Fibroblast of villous mesenchyme (primary cell): Measurements from ENCODE around the gene ALKBH5. TPM values are rescaled to one million over a fixed set of nuclear protein-coding genes. Genes with fewer than 3 reads are reported as not detected.
A peak's percentile ranks its signal among the peaks of the same experiment; 100 is the strongest.

Source experiments
- DNase-seq: peaks from one replicate; pipeline ENCODE4 v3.0.0-alpha.2; 2010; ENCODE audit warnings: low read depth
- H3K4me3 ChIP-seq: 2 replicates; pipeline ENCODE4 v1.5.1; 2011; ENCODE audit warnings: low read depth, mild to moderate bottlenecking, low read length
- CTCF ChIP-seq: IDR thresholded peaks from 2 replicates; pipeline ENCODE4 v1.5.1; 2012; ENCODE audit warnings: low read depth, mild to moderate bottlenecking, low read length; ENCODE audit not compliant: insufficient read depth
- total RNA-seq: library from RNA; depleted of rRNA; stranded (reverse); fragments of >200 nt; gene quantifications from 2 replicates; pipeline ENCODE4 v1.2.3, GENCODE V29; 2012

The ALKBH5 gene
- total RNA-seq, 1 donor: 144 TPM

DNA sequence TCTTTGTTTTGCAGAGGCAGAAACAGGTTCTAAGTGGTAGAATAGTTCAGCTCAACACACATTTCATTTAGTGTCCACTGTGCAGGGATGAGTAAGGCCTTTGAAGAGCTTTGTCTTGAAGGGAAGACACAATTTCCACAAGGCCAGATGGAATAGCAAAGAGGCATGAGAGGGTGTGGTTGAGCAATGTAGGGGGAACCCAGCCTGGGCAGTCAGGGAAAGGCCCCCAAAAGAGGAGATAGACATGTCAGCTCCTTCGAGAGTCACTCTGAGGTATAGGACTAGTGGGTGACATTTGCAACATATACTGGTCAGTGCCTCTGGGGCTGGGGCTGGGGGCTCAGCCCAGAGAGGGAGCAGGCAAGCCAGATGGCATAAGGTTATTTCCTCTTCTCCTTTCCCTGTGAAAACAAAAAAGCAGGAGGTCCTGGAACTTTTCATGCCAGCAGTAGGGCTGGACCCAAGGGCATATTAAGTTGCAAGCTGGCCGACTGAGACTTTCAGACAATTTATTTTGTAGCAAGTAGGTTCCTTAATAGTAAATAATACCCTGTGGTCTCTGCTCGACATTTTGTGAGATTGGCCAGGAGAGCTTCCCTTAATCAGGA is 7.1 kb downstream of the ALKBH5 start:
- peak; percentile 12 for DNase-seq
- no peak overlapping the region for H3K4me3 ChIP-seq
- no peak for TF ChIP-seq CTCF

DNA sequence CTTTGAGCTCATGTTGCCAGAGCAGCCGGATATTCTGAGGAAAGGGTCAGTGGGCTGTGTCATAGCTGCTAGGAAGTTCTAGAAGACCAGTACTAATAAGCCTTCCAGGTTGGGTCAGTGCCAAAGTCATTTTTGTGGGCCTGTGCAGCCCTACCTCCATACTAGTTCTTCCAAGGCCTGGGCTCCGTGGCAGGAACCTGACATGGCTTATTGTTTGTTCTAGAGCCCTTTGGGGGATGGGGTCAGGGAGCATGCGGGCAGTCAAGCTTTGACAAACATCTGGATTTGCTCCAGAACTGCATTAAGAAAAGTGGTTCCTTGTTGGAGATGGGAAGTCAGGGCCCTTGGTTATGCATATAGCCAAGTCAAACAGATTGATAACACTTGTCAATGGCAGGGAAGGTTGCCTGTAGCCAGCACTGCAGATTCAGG is 7.6 kb downstream of the ALKBH5 start:
- DNase-seq: peak; percentile 36
- no peak for TF ChIP-seq CTCF
- no peak overlapping the region for H3K4me3 ChIP-seq

- TF ChIP-seq CTCF: peak; percentile 46
- no peak for DNase-seq
- H3K4me3 ChIP-seq: no peak overlapping the region
Measured at GRCh38 chr17:18191967-18192366, 8.3 kb downstream of the ALKBH5 start.

DNA sequence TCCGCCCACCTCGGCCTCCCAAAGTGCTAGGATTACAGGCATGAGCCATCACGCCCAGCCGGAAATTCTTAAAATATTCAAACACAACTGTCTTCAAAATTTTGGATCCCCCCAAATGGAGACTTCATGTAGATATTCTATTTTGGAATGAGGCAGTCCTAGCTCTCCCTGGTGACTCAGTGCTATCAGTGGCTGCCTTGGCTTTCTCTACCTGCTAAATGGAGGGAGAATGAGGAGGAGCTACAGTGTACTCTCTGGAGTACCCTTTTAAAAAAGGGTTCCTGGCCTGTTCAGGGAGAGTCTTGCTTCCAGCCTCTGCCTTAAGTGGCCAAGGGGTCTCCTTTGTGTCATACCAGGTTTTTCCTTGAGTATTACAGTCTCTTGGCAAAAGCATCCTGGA is 10.8 kb downstream of the ALKBH5 start:
- TF ChIP-seq CTCF: no peak
- H3K4me3 ChIP-seq: no peak overlapping the region
- DNase-seq: no peak

- no peak for DNase-seq
- no peak overlapping the region for H3K4me3 ChIP-seq
- no peak for TF ChIP-seq CTCF
Measured at GRCh38 chr17:18194804-18195203, 11.2 kb downstream of the ALKBH5 start.

GRCh38 chr17:18195246-18195645 is 11.6 kb downstream of the ALKBH5 start:
- H3K4me3 ChIP-seq: no peak overlapping the region
- no peak for DNase-seq
- TF ChIP-seq CTCF: no peak
